Thyroid gland (tissue), 4 donors: Measurements from ENCODE around the gene RERG. TPM values are rescaled to one million over a fixed set of nuclear protein-coding genes. Genes with fewer than 3 reads are reported as not detected.

Experiments used
- DNase-seq, 2 donors: peaks; one replicate each; pipeline ENCODE4 v3.0.0-alpha.2; 2019
- H3K27ac ChIP-seq, 3 donors: fragments of 200-600 bp; sonication (generic); 1 replicate in 2 of 3; 2 replicates in 1 of 3; pipeline ENCODE4 v1.5.1; 2016 to 2019; ENCODE audit warnings: mild to moderate bottlenecking in 1 of 3, moderate library complexity in 1 of 3
- H3K27me3 ChIP-seq: fragments of 200-600 bp; sonication (generic); one replicate; pipeline ENCODE4 v1.5.1; 2019
- H3K36me3 ChIP-seq, 2 donors: fragments of 200-600 bp; sonication (generic); one replicate each; pipeline ENCODE4 v1.5.1; 2016 to 2019
- H3K4me1 ChIP-seq, 2 donors: fragments of 200-600 bp; sonication (generic); one replicate each; pipeline ENCODE4 v1.5.1; 2017 to 2019
- H3K4me3 ChIP-seq, 3 donors: fragments of 200-600 bp; sonication (generic); replicated peaks in 1 of 3; 1 replicate in 2 of 3; 2 replicates in 1 of 3; pipeline ENCODE4 v1.5.1; 2016; ENCODE audit warnings: mild to moderate bottlenecking in 1 of 3
- H3K9me3 ChIP-seq: fragments of 200-600 bp; sonication (generic); one replicate; pipeline ENCODE4 v1.5.1; 2017
- CTCF ChIP-seq, 6 experiments: fragments of 200-600 bp in 3 of 6; fragments of 450-650 bp in 3 of 6; sonication (generic) in 3 of 6; IDR thresholded peaks; one replicate each; pipeline ENCODE4 v1.5.1; 2016 to 2019; ENCODE audit warnings: antibody characterized with exemption in 6 of 6, mild to moderate bottlenecking in 2 of 6, inconsistent platforms in 1 of 6, moderate library complexity in 1 of 6
- POLR2A ChIP-seq, 2 donors: fragments of 450-650 bp; IDR thresholded peaks; one replicate each; pipeline ENCODE4 v1.6.1; 2017; ENCODE audit warnings: antibody characterized with exemption in 2 of 2, mild to moderate bottlenecking in 2 of 2, moderate library complexity in 1 of 2
- WGBS, 2 donors: methylation state at CpG; one replicate each; pipeline ENCODE4 v1.1.5; 2017; 5-methylcytosine and 5-hydroxymethylcytosine counted together
- intact Hi-C: fragments of 100-400 bp; cut with DNase I; formaldehyde crosslinking; loops from one replicate; pipeline ENCODE4 v1.15.1; 2023
- total RNA-seq, 4 donors: library from RNA; depleted of rRNA; stranded (reverse); fragments of >200 nt; gene quantifications; one replicate each; pipeline ENCODE4 v1.2.3, GENCODE V29; 2016

The RERG gene
- total RNA-seq, 4 donors from 2014 or later, result 2.7 to 13.2 (median 4.9) TPM

GRCh38 chr12:15165012-15165659 is 56.1 kb downstream of the RERG start:
- intact Hi-C loops, result no loop called here
- Histone ChIP-seq H3K4me1 (no peaks in the 10 kb centered on the region), H3K9me3 (no peaks in the 10 kb centered on the region), H3K36me3 (no peaks in the 10 kb centered on the region), H3K27me3 (no peaks in the 10 kb centered on the region), H3K4me3 (no peak overlapping the region), H3K27ac (peak overlapping the region in 2 of 3 donors; percentile 15 to 40)
- TF ChIP-seq CTCF (IDR thresholded peaks at IDR 0.05), result no peak
- TF ChIP-seq POLR2A (IDR thresholded peaks at IDR 0.05), result no peak
- DNase-seq, result no peak
- 72 to 74% methylated on average over 6 of the region's 6 CpGs for WGBS, 2 donors

GRCh38 chr12:15163030-15163976 is 57.9 kb downstream of the RERG start:
- H3K27ac ChIP-seq, result peak overlapping the region in 1 of 3 donors; percentile 40
- TF ChIP-seq CTCF (IDR thresholded peaks at IDR 0.05) (no peak), POLR2A (IDR thresholded peaks at IDR 0.05) (no peak)
- H3K9me3 ChIP-seq, result no peaks in the 10 kb centered on the region
- no peak overlapping the region for H3K4me3 ChIP-seq
- no peaks in the 10 kb centered on the region for H3K36me3 ChIP-seq
- 77 to 84% methylated on average over 11 of the region's 11 CpGs for WGBS, 2 donors
- DNase-seq, result no peak
- no peaks in the 10 kb centered on the region for H3K27me3 ChIP-seq
- intact Hi-C loops, result no loop called here
- no peaks in the 10 kb centered on the region for H3K4me1 ChIP-seq

- DNase-seq, result no peak
- no peak for TF ChIP-seq CTCF (IDR thresholded peaks at IDR 0.05)
- intact Hi-C loops, result loop anchor here (10.0 kb wide), 2 partner anchors 57 to 107 kb away; no protein-coding TSS in a partner anchor
- Histone ChIP-seq H3K4me1 (no peaks in the 10 kb centered on the region), H3K36me3 (no peaks in the 10 kb centered on the region), H3K27ac (no peak overlapping the region), H3K27me3 (no peaks in the 10 kb centered on the region), H3K4me3 (no peak overlapping the region), H3K9me3 (no peaks in the 10 kb centered on the region)
- WGBS, 2 donors, result 64 to 78% methylated on average over 3 of the region's 3 CpGs
Observed at GRCh38 chr12:15158083-15158482, 63.1 kb downstream of the RERG start.

DNA sequence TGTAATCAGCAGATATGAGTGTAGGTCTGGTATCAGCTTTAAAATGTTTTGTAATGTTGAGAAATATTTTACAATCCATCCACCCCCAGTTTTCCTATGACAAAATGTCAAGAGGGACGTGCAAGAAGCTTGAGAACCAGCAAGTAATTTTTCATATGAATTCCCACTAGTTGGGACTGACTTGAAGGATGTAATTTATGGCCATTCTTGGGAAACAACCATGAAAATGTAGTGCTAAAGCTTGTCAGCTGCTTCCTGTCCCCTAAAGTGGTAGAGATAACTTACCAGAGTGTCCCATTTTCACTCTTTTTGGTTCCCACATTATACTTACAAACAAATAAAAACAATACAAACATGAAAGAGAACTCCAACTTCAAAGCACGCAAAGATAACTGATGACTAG is 63.9 kb downstream of the RERG start:
- TF ChIP-seq CTCF (IDR thresholded peaks at IDR 0.05), result no peak
- no peak for TF ChIP-seq POLR2A (IDR thresholded peaks at IDR 0.05)
- Histone ChIP-seq H3K4me1 (no peaks in the 10 kb centered on the region), H3K27me3 (no peaks in the 10 kb centered on the region), H3K4me3 (no peak overlapping the region), H3K36me3 (no peaks in the 10 kb centered on the region), H3K9me3 (no peaks in the 10 kb centered on the region), H3K27ac (peak overlapping the region in 1 of 3 donors; percentile 12)
- WGBS, 2 donors, result 64 to 68% methylated on average over 2 of the region's 2 CpGs
- intact Hi-C loops, result loop anchor here (10.0 kb wide), 2 partner anchors 58 to 108 kb away; no protein-coding TSS in a partner anchor
- DNase-seq, result no peak

DNA sequence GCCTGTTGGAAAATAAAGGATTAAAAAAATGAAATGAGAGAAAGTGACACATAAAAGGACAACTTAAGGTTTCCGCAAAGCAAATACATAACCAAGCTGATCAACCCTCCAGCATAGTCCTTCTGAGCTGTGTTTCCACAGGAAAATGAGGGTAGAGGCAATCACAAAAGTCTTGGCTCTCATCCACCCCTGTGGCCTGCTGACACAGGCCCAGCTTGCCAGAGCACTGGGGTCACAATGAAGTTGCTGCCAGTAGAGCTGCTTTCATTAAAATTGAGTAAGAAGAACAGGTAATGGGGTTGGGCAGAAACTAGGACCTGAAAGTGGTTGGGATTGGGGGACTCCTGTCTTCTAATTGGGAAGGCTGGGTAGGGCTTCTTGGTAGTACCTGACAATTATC is 65.9 kb downstream of the RERG start:
- intact Hi-C loops, result loop anchor here (10.0 kb wide), 2 partner anchors 60 to 110 kb away; no protein-coding TSS in a partner anchor
- TF ChIP-seq CTCF (IDR thresholded peaks at IDR 0.05) (no peak), POLR2A (IDR thresholded peaks at IDR 0.05) (no peak)
- no peak for DNase-seq
- H3K4me3 ChIP-seq, result no peak overlapping the region
- WGBS, 2 donors, result 43 to 95% methylated on average over 1 of the region's 1 CpG
- no peaks in the 10 kb centered on the region for H3K9me3 ChIP-seq
- H3K27ac ChIP-seq, result no peak overlapping the region
- H3K4me1 ChIP-seq, result no peaks in the 10 kb centered on the region
- no peaks in the 10 kb centered on the region for H3K36me3 ChIP-seq
- no peaks in the 10 kb centered on the region for H3K27me3 ChIP-seq
